Fibroblast of skin of abdomen (primary cell): Measurements from ENCODE around the gene CCDC187.

ENCODE experiments used
- DNase-seq: peaks from one replicate; pipeline ENCODE4 v3.0.0-alpha.2; 2013

The CCDC187 gene

DNA sequence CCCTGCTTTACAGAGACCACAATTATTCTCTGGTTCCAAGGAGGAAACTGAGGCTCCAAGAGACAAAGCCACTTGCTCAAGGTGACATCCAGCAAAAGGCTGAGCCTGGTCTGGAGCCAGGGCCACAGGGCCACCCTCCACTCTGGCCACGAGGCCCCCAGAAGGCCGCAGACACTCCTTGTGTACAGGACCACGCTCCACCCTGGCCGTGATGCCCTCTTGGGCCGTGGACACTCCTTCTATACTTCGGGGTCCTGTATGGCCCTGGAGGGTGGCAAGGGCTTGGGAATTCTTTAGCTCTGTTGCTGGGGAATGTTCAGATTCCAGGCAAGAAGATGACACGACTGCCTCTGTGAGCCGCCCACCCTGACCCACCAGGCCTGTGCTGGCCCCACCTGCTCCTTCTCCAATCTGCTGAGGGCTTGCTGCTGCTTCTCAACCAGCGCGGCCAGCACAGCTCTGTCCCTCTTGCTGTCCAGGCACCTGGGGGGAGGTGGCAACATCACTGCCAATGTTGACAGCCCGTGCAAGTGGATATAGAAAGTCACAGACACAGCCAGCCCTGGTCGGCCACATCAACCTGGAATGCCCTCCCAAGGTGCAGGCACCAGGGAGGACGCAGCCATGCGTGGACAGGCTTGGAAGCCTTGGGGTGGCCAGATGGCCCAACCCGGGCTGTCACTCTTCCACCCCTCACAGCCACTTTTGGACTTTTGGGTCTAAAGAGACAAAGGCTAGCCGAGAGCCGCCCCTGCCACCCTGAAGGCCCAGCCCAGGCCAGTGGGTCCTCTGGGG is 38.1 kb downstream of the CCDC187 start:
- no peak for DNase-seq

DNA sequence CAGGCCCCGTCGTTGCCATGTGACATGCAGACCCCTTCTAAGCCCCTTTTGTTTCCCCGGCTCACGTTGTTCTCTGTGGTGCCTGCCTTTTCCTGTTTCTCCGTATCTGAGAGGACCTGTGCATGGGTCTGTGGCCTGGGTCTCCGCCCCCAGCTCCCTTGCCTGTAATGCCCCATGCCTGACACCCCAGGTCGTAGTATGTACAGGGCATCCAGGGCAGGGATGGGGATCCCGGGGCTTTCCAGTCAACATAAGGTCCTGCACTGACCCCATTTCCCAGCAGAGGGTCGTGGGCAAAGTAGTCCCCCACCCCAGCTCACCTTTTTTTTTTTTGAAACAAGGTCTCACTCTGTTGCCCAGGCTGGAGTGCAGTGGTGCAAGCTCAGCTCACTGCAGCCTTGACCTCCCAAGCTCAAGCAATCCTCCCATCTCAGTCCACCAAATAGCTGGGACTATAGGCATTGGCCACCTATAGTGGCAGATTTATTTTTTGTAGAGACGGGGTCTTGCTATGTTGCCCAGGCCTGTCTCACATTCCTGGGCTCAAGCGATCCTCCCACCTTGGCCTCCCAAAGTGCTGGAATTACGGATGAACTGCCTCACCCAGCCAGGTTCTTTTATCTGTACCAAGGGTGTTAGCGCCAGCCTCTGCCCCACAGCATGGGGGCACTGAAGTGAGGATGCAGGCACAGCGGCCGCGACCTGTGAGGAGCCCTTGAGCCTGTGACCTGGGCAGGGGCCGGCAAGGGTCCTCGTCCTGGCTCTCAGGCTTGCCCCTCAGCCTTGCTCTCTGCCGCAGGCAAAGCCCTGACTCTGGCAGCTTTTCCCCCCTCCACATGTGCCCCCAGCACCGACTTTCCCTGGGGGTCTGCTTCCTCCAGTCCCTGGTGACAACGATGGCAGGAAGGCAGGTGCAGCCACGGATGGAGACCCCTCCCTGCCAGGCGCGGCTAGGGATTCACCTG is 39.2 kb downstream of the CCDC187 start:
- DNase-seq, result no peak

DNA sequence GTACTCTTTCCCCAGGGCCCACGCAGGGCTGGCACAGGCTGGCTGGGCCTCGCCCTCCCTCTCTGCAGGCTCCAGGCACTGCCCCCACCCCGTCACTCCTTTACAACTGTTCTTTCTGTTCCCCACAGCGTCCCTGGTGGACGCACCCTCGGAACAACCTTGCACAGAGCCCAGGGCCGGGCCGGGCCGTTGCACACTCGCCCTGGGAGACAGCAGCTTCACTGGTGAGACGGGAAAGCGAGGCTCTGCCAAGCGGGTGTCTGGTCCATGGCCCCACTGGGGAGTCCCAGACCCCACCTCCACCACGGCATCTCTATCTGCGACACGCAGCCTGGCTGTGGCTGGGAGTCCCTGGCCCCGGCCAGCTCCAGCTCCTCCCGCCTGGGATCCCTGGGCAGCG is 39.9 kb downstream of the CCDC187 start:
- DNase-seq, result no peak

DNA sequence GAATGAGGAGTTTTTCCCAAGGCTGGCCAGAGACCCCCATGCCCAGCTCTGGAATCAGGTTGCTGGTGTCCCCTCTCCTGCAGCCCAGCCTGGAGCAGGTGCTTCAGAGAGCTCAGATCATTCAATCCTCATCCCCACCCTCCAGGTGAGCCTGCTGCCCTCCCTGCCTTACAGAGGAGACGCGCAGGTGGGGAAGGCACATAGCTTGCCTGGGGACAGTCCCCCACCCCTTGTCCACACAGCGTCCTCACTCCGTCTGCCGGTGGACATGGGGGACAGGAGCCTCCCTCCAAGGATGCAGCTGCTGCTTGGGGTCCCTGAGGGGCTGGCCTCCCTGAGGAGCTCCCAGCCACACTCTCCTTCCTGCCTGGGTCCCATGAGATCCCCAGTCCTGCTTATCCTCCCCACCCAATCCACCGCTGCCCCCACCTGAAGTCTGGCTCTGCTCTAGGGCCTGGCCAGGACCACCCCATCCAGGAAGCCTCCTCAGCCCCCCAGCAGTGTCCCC is 41.2 kb downstream of the CCDC187 start:
- no peak for DNase-seq

DNA sequence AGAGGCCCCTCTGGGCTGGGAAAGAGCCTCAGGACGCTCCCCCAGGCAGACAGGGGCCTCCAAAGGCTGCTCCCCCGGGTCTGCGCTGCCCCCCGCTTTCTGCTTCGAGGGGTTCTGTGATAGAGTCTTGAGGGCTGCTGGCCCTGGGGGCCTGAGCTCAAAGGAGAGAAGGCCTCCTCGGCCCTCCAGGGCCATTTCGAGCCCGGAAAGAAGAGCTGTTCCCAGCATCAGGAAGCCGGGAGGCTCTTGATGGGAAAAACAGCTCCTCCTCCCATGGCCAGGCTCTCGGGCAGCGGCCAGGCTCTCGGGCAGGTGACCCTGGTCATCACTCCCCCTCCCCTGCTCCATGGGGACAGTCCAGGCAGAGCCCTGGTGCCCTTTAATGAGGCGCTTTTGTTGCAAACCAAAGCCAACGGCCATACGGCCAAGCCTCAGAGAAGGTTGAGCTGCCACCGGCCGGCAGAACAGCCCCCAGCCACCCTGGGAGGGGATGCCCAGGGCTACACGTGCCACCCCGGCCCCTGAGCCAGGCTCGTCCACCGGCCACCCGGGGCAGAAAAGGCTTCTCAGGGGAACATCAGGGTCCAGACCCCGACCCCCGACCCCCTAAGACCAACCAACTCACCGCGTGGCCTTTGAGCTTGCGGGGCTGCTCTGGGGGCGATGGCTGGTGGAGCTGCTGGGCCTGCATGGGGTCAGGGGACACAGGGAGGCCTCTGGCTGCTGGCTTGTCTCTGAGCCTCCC is 42.0 kb downstream of the CCDC187 start:
- no peak for DNase-seq

DNA sequence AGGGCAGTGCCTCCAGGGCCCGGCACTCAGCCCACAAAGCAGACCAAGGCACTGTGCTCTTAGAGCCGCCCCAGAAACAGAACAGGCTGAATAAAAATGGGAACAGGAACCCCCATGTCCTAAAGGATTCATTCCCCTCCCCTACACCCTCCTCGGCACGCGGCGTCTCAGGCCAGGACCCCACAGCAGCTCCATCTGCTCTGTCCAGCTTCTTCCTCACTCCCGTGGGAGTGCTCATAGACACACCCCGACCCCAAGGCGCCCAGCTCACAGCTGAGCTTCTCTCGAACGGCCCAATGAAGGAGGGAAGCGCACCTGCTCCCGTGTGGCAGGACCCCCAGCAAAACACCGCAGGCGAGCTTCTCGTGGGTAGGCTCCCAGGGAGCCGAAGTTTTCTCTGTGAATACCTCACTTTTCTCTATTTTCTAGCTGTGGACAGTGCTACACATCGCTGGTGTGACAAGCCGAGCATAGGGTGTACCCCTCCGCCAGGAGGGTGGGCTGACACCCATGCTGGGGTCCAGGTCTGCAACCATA is 42.9 kb downstream of the CCDC187 start:
- no peak for DNase-seq

DNA sequence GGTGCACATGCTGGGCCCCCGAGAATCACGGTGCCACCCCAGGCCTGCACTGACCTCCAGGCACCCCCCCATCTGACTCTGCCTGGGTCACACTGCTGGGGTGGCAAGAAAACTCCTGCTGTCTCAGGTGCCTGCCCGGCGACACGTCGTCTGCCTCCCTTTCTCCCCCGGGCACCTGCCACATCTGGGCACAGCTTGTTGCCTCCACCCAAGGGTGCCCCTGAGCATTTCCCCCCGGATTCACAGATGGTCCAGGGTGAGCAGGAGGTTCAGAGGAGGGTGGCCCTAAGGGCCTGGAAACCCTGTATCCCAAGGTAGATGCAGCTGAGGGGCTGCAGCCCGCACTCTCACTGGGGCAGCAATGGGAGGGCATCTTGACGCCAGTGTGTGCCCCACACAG is 43.4 kb downstream of the CCDC187 start:
- no peak for DNase-seq

DNA sequence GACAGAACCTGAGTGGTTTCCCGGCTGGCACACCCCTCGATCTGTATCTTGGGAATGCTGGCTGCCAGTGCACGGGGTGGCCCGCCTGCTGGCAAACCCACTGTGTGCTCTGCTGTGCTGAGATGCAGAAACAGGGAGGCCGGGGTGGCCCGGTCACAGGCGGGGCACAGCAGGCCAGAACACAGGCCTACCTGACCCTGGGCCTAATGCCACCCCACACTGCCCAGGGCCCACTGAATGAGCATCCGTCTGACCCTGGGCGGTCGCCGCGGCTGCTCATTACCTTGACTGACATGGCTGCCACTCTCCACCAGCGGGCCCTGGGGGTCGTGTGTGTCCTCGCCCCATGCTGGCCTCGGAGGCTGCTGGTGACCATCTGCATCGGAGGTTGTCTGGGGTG is 44.1 kb downstream of the CCDC187 start:
- DNase-seq, result no peak

DNA sequence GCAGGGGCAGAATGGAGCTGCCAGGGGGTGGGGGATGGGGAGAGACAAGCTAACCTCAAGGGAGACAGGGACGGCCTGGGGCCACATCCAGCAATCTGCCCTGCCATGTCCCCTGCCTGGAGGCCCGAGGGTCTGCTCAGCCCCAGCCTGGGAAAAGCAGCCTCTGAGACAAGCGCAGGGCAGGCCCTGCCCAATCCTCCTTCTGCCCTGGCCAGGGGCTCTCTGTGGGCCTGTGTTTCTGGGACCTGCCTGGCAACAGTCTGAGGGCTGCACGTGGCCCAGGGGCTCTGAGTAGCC is 44.4 kb downstream of the CCDC187 start:
- DNase-seq, result no peak

DNA sequence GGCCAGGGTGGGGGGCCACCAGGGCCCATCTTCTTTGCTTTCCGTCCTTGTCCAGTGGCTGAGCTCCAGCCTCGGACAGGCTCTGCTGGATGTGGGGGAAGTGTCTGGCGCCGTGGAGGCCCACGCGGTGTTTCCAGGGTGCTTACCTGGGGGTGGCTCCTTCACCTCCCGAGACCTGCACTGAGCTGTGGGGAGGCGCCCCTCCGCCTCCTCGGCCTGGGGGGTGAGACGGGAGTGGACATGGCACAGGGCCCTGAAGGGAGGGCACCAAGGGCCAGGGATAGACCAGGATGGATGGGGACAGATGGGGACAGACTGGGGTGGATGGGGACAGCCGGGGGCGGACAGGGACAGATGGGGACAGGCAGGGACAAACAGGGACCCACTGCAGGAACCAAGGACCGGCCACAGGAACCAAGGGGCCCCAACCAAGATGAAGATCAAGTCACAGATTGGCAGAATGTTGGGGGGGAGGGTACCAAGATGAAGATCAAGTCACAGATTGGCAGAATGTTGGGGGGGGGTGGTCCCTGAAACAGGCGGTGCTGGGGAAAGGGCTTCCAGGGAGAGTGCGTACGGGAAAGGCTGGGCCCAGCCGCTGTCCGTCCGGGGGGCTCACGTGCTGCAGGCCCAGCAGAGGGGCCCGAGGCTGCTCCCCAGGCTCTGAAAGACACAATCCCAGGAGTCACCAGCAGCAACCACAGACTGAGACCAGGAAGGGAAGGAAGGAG is 44.9 kb downstream of the CCDC187 start:
- no peak for DNase-seq

DNA sequence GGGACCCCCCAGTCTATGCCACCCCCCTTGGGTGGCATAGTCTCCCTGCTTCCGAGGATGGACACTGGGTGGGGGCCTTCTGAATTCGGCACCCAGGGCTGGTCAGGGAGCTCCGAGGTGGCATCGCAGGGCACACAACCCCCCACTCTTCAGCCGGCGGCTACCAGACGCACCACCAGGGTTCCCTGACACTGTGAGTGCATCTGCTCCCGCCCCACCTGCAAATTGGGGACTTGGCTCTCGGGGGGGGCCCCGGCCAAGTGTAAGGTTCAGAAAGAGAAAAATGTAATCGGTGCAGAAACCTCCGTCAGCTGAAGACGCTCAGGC is 45.6 kb downstream of the CCDC187 start:
- no peak for DNase-seq

DNA sequence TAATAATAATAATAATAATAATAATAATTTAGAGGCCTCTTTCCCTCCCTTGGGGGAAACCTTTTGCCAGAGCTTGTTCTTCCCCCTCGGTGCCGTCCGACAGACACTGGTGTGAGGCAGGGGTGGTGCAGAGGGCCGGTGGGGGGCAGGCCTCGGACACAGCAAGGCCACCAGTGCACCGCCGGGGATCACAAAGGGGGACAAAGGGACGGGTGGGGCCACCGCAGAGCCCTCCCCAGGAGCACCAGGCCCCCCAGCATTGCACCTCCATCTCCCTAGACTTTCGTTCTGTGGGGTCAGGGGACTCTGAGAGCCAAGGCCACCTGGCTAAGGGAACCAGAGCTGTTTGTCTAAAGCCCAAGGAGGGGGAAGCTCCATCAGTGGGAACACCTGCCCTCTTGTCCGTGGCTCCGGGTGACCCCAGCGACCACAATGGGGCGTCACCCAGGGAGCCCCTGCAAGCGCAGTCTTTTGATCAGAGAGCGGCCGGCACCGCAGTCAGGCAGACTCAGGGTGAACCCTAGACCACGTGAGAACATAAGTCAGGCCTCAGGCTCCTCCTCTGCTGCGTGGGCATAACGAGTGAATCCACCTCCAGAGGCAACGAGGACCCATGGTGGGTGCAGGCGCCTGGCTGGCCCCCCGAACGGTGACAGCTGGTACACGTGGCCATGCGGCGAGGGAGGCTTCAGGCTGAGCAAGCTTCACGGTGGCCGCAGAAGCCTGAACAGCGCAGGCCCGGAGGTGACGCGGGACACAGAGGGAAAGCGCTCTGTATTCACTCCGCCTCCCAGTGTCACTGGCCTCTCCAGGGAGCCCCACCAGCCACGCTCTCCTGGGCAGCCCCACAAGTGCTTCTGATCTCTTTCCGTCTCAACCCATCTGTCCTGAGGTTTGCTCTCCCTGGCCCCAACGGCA is 46.3 kb downstream of the CCDC187 start:
- no peak for DNase-seq

DNA sequence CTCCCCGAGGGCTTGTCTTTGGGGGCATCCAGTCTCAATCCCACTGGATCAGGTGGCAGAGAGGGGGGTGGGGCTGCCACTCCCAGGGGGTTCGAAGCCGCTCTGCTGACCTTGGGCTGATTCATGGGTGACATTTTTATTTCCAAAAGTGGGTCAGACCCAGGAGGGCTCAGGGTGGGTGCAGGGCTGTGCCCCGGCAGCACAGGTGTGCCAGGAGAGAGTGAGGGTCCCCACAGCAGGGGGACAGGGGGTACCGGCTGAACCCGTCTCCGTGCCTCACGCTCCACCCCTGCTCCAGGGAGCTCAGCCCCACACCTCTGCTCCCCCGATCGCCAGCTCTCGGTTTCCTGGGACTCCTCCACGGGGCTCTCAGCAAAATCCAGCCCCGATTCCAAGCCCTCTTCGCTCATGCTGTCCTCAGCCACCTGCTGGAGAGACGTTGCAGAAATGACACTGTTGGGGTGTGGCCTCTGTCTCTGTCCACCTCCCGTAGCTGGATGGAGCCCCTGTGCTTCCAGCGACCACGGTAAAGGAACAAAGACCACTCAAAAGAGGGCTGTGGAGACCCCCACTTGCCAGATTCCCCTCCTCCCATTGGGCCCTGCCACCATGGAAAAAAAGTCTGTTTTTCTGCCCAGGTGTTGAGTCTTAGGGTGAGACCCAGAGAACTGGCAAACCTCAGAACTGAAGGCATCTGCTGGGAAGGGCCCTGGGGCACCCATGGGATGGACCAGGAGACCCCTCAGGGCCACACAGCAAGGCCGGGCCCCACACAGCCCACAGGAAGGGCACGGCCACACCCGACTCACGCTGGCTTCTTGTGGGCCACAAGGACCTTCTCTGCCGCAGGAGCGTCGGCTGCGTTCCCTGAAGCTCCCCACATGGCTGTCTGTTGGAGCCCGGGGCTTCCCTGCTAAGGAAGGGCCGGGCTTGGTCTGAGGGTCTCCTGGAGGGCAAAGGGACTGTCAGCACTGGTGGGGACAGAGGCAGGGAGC is 47.7 kb downstream of the CCDC187 start:
- DNase-seq, result no peak

DNA sequence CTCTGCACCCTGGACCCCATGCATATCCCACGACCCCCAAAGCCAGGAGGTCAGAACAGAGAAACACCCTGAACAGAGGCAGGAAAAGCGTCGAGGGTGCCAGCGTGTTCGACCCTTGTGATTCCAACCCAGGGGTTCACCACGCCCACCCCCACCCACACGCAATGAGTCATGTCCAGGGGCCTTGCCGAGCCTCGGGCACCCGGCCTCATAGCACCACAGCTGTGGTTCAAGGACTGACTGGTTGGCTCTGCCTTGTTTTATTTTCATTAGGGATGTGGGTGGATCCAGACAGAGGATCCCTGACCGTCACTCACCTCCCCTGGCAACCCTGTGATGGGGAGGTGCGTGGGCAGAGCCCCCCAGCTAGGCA is 48.7 kb downstream of the CCDC187 start:
- DNase-seq, result no peak

DNA sequence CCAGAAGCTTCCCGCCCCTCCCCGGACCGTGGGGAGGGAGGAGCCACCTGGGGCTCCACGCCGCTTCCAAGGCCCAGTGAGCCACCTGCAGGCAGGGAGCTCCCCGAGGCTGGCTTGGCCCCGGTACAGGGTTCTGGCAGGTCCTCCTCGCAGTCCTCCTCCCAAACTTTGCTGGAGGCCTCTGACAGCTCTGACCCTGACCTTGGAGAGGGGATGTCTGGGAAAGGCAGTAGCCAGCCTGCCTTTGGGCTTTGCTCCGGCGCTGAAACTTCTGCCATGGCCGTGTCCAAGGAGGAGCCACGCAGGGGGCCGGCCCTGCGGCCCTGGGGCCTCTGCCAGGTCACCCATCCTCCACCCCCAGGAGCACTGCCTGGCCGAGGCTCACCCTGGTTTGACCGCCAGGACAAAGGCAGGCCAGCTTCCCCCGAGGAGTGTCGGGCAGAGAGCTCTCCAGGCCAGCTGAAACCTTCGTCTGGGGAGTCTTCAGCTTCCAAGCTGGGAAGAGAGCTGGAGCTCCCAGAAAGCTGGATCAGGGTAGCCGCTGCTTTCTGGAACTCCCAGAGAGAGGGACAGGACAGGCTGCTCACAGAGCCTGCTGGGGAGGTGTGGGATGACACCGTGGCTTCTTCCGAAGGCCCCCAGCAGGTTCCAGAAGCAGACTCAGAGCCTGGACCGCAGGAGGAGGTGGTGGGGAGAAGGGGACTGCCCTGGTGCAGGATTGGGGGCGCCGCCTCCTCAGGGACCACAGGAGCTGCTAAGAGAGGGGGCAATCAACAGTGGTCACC is 49.3 kb downstream of the CCDC187 start:
- no peak for DNase-seq

DNA sequence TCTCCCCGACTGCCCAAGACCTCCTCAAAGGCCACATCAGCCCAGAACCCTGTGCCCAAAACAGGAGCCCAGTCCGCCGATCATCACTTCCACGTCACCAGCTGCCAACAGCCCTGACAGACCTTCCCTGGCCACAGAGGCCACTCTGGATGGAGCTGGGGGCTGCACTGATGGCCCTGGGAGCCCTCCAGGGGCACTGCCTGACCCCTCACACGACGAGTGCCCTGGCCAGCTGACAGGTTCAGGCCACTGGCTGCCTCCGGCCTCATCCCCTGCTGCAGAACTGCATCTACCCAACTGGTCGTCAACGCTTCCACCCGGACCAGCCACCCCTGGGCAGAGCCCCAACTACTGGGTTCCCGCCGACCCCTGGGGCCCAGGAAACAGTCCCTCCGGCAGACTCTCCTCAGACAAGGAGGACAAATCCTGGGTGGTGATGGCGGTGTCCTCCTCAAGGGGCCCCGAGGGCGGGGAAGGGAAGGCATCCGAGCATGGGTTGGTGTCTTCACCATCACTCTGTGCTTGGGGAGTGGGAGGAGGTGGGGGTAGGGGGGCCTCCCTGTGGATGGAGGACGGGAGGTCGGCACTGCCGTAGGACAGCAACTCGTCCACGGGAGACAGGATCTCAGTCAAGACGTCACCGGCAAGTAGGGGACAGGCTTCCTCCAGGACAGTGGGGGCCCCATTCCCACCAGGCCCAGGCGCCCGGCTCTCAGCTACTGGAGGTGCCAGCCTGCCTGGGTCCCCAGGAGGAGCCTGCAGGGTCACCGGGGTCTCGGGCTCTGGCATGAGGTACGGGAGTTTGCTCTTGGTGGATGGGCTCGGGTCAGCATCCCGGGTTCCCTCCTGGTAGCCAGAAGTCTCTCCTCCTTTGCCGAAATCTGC is 50.4 kb downstream of the CCDC187 start:
- no peak for DNase-seq

DNA sequence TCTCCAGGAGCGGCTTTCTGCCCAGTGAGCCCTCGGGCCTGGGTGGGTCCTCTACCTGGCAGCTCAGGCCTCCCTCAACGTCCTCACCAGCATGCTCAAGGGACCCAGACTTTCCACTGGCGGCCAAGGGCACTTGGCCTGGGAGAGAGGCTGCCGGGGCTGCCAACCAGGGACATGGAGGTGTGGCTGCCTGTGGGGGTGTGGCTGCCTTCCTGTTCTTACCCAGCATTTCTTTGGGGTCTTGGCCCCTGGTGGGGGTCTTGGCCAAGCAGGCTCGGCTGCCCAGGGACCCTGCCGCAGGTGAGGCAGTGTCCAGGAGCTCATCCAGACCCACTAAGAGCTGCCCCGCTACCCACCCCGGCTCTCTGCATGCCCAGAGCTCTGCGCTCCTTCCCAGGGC is 51.0 kb downstream of the CCDC187 start:
- DNase-seq, result no peak

DNA sequence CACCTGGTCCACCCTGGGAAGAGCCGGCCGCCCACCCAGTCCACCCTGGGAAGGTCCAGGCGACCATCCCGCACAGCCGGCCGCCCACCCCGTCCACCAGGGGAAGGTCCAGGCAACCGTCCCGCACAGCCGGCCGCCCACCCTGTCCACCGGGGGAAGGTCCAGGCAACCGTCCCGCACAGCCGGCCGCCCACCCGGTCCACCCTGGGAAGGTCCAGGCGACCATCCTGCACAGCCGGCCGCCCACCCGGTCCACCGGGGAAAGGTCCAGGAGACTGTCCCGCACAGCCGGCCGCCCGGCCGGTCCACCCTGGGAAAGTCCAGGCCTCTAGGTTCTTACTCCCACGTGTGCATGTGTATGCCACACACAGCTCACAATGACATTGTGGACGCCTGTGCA is 51.6 kb downstream of the CCDC187 start:
- DNase-seq, result no peak
